HG03108 (cell line): ENCODE measurements around the gene DHRS3.
"Not testable (repeated sequence)": the region's sequence is repeated elsewhere in the genome, so short reads cannot be mapped to it uniquely, and the experiment has no call there.

Experiments
- ATAC-seq: cut with Tn5 transposase; IDR thresholded peaks from one replicate; pipeline ENCODE4 v1.9.1; 2021; ENCODE audit warnings: moderate library complexity; ENCODE audit not compliant: unreplicated experiment

Gene DHRS3

DNA sequence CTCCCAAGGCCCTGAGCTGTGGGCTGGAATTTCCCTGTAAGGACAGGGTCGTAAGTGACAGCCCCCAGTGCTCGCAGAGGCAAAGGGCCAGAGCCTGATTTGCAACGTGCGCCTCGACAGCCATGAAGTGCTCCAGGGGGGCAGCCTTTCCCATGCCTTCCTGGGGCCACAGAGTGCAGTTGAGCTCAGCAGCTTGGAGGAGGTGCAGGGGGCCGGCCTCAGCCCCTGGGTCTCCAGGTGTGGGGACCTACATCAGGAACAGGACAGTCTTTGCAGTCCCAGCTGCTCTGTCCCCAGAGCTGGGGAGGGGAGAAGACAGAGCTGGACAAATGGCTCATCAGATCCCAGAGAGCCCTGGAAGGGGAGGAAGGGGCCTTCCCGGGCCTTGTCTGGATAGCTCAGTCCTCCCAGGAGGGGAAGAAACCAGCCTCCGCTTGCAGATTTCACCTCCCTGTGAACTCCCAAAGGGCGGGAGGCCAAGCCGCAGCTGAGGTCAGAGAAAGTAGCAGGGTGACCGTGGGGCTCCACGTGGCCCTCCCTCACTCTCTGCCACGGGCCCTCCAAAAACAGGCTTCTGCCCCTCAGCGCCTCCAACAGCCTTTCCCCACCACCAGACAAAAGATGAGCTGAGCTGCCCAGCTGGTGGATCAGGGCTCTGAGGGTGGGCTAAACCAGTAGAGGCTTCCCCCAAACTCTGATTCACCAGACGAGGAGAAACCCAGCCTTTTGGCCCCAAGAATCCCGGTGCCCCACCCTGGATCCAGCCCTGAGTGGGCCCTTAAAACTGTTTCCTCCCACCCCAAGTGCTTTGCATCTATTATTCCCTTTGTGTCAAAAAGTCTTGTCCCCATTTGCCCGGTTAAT lies 76.5 kb downstream of the DHRS3 start:
- no peak for ATAC-seq

DNA sequence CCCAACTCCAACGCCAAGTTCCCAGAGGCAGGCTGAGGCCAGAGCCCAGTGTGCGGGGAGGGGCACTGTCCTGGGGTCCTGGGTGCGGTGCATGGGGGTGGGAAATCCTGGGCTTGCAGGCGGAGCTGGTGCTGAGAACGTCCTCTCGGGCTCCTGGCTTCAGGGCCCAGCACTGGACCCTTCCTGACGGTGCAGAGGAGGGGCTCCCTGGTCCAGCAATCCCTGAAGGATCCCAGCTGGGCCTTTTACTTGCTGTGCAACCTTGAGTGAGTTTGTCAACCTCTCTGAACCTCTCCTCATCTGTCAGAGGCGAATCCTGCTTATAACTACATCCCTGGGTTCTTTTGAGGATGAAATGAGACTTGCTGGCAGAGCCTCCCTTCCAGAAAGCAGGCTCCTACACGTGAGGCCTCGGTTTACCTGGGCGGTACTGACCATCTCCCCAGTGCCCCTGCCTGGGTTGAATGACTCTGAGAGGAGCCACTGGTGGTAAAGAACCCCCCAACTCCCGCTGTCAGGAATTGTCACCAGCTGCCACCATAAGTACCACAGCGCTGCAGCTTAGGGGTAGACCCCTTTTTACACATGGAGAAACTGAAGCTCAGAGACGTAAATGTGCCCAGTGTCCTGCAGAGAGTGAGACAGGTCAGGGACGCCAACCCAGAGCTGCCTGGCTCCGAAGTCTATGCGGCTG lies 77.3 kb downstream of the DHRS3 start:
- ATAC-seq, result no peak

DNA sequence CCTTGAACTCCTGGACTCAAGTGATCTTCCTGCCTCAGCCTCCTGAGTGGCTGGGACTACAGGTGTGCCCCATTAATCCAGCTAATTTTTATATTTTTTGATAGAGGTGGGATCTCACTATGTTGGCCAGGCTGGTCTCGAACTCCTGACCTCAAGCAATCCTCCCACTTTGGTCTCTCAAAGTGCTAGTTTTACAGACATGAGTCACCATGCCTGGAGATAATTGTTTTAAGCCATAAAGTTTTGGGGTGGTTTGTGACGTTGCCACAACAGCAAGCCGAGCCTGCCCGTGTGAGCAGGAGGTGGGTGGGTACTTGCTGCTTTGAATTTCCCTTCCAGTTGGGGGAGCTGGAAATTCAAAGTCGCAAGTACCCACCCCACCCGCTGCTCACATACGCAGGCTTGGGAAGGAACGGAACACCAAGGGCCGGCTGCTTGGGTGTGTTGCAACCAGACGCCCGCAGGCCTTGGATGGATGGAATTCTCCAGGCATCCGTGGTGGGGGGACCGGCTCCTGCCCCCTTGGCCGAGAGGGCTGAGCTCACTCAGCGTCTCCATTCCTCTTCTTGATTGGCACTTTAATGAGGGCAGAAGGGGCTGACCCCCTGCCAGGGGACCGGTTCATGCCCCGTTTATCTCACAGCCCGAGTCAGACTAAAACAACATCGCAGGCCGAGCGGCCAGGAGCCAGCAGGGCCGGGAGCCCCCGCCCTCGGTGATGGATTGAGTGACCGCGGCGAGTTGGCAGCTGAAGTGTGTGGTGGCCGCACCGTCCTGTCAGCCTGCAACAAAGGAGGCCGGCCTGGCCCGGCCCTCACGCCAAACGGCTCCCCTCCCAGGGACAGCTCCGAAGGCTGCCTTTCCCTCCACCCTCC lies 78.1 kb downstream of the DHRS3 start:
- ATAC-seq, result no peak

DNA sequence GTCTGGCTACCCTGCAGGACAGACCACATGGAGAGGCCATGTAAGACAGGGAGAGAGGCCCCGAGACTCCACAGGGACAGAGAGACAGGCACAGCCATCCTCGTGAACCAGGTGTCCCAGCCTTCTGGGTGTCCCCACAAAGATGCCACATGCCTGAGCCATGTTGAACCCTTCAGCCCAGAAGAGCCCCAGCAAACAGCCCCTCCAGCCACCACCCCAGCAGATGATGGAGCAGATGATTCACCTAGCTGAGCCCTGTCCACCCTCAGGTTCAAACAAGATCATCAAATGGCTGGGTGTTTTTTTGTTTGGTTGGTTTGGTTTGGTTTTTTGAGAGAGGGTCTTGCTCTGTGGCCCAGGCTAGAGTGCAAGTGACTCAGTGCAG lies 78.7 kb downstream of the DHRS3 start:
- ATAC-seq, result no peak

DNA sequence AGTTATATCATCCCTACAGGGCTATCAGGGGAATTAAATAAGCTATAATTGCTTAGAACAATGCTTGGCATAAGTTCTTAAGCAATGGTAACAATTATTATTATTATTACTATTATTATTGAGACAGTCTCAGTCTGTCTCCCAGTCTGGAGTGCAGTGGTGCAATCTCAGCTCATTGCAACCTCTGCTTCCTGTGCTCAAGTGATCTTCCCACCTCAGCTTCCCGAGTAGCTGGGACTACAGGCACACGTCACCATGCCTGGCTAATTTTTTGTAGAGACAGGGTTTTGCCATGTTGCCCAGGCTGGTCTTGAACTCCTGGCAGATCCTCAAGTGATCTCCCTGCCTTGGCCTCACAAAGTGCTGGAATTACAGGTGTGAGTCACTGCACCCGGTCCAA lies 79.5 kb downstream of the DHRS3 start:
- not testable (repeated sequence) for ATAC-seq

DNA sequence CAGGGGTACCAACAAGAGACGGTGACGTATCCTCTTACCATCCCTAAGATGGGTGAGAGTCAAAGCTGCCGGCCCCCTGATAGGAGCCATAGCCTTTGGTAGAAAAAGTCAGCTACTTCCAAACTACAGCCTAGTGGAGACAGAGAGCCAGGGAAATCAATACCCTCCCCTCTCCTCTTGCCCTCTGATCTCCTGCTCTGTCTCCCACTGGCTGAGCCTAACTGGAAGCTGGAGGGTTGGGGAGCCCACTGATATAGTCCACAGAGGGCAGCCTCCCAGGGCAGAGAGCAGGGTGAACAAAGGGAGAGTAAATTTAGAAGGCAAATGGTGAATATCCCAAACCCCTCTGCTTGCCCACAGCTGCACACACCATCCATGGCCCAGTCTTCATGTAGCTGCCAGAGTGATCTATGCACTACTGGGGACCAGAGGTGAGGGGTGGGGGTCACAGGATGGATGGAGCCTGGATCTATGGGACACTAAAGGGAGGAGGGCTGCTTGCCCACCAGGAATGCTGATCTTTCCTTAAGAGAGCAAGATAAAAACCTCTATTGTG lies 80.0 kb downstream of the DHRS3 start:
- ATAC-seq, result no peak

DNA sequence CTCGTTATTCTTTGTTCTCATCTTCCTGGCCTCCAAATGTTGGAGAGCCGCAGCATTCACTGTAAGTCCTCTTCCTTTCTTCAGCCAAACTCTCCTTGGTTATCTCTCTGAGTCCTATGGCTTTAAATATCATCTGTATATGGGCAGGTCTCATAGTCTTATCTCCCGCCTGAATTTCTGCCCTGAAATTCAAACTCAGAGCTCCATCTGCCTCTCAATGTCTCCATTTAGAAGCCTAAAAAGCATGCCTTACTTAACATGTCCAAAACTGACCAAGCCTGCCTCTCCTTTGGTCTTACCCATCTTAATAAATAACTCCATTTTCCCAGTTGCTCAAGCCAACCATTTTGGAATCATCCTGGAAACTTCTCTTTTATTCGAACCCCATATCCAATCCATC lies 80.7 kb downstream of the DHRS3 start:
- ATAC-seq, result no peak

DNA sequence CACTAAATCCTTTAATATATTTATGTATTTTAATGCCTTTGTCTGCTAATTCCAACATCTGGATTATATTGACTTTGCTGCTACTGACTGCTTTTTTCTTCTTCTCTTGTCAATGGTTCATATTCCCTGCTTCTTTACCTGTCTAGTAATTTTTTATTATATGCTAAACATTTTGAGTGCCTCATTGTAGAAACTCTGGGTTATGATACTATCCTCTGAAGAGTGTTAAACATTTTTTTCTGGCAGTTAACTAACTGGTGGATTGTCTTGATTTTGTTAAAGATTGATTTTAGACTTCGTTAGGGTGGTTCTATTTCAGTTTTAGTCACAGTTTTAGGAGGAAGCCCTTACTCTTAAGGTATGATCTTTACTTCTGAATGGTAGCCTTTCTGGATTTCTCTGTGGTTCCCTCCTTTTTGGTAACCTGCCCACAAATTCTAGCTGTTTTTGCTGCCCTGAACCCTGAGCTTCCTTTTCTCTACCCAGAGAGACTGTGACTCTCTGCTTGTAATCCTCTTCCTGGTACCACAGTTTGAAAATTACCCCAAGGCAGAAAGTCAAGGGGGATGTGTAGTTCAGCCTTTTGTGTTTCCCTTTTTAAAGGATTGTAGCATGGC lies 81.9 kb downstream of the DHRS3 start:
- ATAC-seq, result no peak

DNA sequence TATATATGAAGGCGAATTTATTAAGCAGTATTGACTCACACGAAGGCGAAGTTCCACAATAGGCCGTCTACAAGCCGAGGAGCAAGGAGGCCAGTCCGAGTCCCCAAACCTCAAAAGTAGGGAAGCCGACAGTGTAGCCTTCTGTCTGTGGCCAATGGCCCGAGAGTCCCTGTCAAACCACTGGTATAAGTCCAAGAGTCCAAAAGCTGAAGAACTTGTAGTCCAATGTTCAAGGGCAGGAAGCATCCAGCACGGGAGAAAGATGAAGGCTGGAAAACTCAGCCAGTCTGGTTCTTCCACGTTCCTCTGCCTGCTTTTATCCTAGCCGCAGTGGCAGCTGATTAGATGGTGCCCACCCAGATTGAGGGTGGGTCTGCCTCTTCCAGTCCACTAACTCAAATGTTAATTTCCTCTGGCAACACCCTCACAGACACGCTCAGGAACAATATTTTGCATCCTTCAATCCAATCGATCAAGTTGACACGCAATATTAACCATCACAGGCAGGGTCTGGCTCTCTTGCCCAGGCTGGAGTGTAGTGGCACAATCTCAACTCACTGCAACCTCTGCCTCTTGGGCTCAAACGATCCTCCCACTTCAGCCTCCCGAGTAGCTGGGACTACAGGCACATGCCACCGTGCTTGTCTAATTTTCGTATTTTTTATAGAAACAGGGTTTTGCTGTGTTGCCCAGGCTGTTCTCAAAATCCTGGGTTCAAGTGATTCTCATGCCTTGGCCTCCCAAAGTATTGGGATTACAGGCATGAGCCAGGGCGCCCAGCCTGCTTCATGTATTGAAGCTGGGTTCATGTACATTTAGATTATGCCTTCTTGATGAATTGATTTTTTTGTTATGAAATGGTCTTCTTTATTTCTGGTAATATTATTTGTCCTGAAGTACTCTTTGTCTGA lies 85.3 kb downstream of the DHRS3 start:
- ATAC-seq, result no peak

DNA sequence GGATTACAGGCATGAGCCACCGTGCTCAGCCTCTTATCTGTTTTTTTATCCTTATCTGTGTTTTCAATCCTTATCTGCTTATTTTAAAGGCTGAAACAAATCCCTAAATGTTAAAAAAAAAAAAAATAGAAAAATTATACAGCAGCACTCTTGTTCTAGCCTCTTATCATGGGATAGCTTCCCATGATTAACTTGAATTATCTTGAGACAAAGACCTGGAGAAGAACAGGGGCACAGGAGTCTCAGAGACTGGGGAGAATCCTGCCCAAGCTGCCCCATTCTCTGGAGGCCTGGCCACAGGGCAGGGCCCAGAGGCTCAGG lies 86.9 kb downstream of the DHRS3 start:
- ATAC-seq, result no peak

DNA sequence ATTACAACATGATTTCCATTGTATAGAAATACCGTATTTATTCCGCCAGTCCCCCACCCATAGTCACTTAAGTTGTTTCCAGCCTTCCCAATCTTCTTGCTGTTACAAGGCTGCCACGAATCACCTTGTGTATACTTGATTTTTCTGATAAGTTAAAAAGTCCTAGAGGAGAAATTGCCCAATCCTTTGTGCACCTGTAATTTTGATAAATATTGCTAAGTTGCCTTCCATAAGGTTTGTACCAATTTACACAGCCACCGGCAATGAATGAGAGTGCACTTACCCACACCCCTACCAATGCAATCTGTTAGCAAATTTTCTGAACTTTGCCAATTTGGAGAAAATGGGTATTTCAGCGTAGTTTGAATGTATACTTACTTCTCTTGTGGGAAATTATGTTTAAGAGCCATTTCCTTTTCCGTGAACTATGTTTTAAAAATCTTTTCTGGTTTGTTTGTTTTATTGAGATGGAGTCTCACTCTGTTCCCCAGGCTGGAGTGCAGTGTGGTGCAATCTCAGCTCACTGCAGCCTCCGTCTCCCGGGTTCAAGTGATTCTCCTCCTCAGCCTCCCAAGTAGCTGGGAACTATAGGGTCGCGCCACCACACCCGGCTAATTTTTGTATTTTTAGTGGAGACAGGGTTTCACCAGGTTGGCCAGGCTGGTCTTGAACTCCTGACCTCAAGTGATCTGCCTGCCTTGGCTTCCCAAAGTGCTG lies 87.4 kb downstream of the DHRS3 start:
- no peak for ATAC-seq

DNA sequence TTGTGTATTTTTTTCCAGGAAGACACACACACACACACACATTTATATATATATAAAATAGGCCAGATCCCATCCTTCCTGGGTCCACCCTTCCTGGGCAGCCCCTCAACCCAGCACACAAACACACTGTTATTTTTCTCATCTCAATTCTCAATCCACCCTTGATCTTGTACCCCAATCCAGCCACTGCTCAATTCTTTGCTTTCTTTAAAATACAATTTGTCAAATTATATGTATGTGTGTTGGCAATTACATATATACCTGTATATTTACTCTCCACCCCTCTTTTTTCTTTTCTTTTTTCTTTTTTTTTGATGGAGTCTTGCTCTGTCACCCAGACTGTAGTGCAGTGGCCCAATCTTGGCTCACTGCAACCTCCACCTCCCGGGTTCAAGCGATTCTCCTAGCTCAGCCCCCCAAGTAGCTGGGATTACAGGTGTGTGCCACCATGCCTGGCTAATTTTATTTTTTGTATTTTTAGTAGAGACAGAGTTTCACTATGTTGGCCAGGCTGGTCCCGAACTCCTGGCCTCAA lies 88.3 kb downstream of the DHRS3 start:
- ATAC-seq, result no peak

DNA sequence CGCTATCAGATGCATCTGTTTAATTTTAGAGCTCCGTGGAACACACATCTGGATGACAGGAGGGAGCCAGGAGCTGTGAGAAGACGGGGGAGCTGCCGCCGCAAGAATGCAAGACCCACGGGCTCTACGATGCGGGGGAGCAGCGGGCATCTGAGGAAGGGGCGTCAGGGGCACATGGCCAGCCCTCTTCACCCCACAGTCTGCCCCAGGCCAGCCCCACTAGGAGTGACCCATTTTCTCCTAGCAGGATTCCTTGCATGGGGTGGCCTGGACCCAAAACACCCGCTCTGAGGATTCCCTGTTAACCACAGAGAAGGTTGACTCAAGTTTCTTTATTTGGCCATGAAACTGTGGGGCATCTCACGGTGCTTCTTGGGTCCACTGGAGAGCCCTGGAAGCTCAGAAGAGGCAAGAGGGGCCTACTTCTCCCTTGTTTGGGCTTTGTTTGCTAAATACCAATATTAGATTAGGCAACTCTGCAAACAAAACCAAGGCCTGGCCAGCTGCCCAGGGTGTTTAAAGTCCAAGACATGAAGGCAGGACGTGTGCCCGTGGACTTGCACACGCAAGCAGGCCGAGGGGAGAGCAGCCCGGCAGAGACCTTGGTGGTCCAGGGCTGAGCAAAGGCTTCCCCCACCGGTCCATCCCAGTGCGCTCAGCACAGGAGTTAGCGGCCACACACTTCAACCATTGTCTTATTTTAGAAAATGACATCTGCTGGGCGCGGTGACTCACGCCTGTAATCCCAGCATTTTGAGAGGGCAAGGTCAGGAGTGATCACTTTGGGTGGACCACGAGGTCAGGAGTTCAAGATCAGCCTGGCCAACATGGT lies 89.8 kb downstream of the DHRS3 start:
- ATAC-seq, result no peak

DNA sequence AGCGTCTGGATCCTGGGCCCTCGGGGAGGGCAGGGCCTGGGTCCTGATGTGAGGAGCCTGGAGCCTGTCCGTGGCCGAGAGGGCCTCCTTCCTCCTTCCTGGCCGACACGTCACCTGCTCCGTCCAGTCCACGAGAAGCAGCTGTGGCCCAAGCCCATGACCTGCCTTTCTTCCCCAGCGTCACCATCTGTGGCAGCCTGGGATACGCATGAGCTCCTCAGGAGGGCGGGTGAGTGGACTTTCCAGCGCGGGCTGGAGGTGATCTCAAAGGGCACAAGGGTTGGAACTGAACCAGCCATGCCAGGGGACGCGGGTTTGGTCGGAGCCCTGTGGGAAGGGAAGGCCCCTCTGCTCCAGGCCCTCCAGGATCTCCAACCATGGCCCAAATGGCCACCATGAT lies 90.4 kb downstream of the DHRS3 start:
- ATAC-seq, result no peak

DNA sequence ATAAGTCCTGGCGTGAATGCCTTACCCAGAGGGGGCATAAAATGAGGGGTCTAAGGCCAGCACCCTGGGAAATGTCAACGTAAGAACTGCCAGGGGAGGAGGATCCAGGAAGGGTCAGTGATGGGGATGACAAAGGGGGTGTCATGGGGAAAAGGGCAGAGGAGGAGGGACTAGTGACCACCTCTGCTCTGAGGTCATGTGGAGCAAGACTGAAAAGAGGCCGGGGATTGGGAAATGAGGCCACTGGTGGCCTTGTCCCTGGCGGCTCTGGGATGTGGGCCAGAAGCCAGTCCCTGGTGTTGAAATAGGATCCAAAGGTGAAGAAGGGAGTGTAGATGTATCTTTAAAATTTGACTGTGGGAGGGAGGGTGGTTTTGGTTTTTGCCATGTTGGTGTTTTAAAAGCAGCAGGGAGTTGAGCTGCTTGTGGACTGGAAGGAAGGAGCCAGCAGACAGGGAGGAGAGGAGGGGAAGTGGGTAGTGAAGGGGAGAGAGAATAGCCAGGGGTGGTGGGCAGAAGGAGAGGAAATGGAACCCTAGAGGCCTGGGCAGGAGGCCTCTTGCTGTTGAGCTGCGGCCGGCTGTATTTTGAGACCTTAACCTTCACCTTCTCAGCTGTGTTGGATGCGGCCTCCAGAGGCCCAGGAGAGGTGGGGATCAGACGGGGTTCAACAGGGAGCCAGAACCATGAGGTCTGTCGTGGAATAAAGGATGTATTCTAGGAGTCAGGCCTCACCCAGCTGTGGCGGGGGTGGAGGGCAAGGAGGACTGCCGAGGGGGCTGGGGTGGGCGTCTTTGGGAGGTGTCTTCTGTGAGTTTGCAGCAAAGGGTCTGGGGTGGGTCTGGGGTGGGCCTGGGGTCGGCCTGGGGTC lies 92.5 kb downstream of the DHRS3 start:
- no peak for ATAC-seq

DNA sequence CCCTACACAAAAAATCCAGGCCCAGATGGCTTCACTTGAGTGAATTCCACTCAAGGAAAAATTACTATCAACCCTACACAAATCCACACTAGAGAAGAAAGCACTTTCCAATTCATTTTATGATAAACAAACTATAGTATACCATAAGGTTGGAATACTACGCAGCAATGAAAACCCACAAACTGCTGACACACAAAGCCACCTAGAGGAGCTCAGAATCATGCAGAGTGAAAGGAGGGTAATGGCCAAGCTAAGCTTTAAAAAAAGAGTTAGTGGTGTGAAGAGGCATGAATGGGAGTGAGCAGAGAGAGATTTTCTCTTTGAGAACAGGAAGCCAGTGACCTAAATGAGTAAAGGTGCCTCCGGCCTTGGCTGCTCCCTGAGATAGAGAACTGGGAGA lies 93.7 kb downstream of the DHRS3 start:
- ATAC-seq, result no peak

DNA sequence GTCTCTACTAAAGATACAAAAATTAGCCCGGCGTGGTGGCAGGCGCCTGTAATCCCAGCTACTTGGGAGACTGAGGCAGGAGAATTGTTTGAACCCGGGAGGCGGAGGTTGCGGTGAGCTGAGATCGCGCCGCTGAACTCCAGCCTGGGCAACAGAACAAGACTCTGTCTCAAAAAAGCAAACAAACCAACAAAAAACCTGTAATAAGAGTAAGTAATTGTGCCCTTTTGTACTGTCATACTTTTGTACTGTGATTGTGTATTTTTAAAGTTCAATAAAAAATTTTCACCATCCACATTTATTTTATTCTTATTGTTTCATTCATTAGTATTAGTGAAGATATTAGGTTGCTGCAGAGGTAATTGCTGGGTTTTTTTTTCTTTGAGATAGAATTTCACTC lies 95.2 kb downstream of the DHRS3 start:
- not testable (repeated sequence) for ATAC-seq
